ENCODE results near the gene ELP5.

ELP5 gene

DNA sequence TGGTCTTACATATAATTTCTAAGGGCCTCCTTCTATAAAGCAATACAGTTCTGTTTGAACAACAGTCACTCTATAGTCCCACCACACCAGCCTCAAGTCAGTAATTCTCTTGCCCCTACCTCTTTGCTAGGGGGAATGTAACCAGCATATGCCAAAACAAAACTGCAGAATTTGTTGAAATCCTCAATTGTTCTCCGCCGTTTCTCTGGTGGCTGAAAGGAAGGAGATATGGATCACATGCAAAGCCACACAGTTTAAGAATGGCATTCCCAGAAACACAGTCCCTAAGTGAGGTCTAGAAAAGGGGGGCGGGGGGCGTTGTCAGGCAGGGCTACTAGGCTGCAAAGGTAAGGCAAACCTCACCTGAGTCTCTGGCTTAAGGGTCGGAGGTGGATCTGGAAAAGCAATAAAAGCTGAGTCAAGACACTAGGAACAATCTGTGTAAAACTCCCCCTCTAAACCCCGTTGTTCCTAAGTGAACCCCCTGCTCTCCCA lies 14.7 kb upstream of the ELP5 start:
- no peak for DNase-seq

GRCh38 chr17:7237761-7238419 lies 14.1 kb upstream of the ELP5 start:
- DNase-seq: peak; percentile 84

DNA sequence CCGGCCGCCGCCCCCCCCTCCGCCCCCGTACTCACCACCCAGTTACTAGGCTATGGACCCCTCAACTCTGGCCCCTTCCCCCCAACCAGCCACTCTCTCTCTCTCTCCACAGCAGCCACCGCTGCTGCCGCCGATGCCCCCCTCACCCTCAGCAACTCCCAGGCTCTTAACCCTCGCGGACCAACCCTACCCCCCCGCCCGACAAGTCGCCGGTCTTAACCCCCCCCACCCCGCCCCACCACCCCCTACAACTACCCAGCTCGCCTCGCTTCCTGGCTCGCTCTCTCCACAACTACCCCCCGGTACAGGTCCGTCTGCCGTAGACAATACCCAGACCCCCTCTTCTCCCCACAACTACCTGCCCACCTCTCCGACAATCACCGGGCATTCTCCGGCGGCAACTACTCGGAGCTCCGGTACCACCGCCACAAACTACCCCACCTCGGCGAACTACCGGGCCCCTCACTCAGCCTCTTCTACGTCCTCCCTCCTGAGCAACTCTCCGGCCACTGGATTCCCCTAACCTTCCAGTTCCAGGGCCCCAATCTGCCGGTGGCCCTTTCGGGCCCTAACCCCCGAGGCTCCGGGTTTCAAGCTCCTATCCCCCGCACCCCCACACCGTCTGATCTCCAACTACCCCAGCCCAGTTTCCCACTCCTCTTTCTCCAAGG lies 13.5 kb upstream of the ELP5 start:
- peak; percentile 72 for DNase-seq

DNA sequence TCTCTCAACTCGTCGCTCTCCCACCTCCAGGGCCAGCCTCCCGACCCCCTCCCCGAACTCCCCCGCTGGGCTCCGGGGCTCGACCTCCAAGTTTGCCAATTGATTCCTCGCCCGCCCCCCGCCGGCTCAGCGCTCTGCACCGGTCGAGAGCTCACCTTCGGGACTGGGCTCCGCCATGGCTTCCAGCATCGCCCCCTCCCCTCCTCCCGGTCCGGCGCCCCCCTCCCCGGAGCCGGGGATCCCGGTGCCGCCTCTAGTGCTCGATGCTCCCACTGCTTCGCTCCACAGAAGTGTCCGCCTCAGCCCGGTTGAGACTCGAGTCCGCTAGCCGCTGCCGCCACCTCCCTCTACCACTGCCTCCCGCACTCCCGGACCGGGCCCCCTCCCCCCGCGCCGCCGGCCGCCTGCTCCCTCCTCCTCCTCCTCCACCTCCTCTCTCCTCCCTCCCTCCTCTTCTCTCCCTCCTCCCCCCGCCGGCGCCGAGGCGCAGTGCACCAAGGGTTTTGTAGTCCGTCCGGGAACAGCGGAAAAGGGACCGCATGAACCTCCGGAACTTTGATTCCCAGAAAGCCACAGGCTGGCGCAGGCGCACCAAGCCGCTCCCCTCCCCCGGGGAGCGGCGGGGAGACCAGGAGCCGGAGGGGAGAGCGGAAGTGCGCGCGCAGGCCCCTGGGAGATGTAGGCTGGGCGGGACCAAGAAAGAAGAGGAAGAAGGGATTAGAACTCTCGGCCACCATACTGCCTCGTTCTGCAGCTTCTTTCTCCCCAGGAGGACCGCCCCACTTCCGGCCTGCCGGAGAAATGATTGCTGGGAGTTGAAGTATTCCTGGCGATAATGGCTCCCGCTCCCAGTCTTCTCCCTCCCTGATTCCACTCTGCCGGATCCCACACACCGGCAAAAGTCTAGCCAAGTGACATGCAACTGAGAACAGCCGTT lies 12.7 kb upstream of the ELP5 start, which contains the start of gene PHF23:
PHF23 (minus strand) TSS at position 367 of the 937 bp plus-strand sequence; CDS start at position 189, 178 bp downstream.
- peak; percentile 100 for DNase-seq

GRCh38 chr17:7240375-7240774 lies 11.6 kb upstream of the ELP5 start:
- no peak for DNase-seq

- DNase-seq: peak; percentile 24
Observed at GRCh38 chr17:7241090-7241733, 10.8 kb upstream of the ELP5 start.

DNA sequence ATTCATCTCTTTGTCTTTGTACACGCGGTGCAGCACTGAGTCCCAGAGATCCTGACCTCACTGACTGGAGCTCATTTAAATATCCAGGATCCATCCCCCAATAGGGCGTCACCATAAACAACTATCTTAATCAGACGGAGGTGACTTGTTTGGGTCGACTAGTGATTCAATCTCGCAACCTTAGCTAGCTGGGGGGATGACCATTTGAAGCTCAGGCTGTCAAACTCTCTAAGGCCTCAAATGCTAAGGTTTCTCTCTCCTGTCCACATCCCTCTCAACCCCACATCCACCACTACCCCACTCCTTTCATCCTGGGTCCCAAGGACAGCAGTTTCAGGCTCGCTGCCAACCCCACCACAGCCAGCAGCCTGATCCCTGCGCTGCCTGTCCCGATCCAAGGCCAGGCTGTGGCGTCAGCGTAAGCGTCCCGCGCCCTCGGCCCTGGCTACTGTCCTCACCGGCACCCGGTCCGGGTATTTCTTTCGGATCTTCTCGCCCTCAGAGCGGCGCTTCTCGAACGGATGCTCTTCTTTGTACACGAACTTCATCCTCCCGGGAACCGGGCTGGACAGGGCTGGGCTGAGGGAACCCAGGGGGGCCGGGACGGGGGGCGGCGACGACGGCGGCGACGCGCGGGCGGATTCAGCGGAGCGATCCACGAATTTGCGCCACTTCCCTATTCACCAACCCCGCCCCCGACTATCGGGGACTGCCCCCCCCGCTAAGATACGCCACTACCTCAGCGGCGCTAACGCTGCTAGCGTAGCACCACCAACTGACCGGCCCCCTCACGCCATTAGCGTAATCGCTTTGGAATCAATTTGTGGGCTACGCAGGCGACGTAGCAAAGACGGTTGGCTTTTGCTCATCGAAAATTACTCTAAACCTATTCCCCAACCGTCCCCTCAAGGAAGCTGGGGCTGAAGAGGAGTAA lies 10.0 kb upstream of the ELP5 start, which contains the start of gene GABARAP:
GABARAP (minus strand) TSS at position 667 of the 934 bp plus-strand sequence; CDS start at position 548, 119 bp downstream.
- peak; percentile 97 for DNase-seq

DNA sequence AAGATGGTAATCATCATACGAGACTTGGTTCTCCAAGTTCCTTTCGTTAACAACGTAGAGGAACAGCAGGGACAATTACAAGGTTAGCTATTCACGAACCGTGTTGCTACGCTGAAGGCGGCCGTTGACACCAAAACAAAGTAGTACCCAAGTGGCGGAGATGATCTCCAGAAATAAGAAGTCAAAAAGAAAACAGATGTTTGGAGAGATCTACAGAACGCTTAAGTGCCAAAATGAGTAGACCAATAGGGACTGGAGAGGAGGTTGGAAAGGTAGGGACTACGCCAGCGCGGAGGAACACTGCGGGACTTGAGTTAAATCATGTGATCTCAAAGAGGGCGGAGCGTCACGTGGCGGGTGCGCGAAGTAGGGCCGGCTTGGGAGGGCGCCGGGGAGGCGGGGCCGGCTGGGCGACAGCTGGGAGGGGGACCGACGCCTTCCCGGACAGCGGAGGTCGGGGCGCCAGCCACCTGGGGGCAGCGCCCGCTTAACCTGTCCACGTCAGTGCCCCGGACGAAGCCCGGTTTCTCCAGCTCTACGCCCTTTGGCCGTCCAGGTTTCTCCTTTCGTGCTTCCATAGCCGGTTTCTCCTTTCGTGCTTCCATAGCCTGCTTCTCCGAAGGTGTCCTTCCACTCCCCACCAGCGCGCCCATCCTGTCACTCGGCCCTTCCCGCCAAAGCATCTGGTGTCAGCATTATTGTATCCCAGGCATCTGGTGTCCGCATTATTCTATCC lies 9.1 kb upstream of the ELP5 start:
- peak; percentile 96 for DNase-seq

DNA sequence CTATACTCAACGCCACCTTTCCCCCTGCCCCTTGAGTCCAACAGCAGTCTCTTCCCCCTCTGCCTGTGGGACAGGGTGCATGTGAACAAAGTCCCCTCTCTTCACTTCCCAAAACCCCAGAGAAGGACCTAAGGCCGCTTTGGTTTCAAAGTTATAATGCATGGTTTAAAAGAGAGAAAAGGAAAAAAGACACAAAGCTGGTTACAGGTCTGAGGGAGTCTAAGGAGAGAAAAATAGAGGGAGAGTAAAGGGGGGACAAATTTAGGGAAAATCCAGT lies 8.6 kb upstream of the ELP5 start:
- DNase-seq: no peak

DNA sequence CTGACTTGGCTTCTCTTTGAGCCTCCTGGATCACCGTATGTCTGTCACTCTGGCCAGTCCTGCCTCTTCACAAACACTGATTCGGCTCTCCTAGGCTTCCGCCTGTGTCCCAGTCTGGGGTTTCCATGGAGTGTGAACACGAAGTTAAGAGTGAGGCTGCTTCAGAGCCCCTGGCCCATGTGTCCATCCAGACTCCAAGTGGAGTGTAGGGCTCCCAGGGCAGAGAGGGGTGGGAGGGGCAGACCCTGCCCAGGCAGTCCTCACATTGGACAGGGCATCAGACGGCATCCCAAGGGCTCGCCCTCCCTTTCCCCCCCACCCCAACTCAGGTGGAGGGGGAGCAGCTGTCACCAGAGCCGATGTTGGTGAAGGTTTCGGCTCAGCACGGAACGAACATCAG lies 8.2 kb upstream of the ELP5 start:
- DNase-seq: peak; percentile 17

DNA sequence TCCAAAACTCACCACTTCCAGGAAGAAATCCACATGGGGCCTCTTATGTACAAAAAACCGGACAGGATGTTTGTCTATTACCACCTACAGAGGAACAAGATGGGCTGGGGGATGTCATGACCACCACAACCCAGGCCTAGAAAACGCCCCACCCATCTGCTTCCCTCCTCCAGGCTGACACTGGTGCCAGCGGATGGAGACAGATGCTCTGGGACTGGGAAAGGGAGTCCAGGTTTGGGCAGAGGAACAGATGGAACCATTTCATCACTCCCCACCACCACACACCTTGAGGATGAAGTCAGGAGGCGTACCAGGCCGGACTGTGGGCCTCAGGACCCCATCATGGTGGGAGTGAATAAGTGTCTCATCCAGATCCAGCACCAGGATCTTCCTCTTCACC lies 5.2 kb upstream of the ELP5 start:
- DNase-seq: no peak

DNA sequence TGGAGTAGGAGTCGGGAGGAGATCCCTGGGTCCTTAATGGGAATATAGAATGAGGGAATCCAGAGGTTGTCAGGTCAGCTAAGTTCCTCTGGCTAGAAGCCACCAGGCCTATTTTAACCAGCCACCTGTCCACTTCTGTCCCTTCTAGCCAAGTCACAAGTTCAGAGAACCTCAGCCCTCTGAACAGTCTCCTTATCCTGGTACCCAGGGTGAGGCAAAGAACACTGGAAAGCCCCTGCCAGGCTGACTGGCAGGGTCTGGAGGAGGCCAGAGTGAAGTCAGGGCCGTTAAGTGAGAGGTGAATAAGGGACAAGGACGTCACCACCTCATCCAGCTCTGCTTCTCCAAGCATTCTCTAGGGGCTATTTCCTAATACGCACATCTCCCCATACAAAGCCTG lies 3.2 kb upstream of the ELP5 start:
- DNase-seq: no peak

GRCh38 chr17:7249214-7249613 lies 2.8 kb upstream of the ELP5 start:
- DNase-seq: no peak

GRCh38 chr17:7249830-7250229 lies 2.2 kb upstream of the ELP5 start:
- no peak for DNase-seq

- no peak for DNase-seq
Observed at GRCh38 chr17:7250695-7251627, 1.1 kb upstream of the ELP5 start.

DNA sequence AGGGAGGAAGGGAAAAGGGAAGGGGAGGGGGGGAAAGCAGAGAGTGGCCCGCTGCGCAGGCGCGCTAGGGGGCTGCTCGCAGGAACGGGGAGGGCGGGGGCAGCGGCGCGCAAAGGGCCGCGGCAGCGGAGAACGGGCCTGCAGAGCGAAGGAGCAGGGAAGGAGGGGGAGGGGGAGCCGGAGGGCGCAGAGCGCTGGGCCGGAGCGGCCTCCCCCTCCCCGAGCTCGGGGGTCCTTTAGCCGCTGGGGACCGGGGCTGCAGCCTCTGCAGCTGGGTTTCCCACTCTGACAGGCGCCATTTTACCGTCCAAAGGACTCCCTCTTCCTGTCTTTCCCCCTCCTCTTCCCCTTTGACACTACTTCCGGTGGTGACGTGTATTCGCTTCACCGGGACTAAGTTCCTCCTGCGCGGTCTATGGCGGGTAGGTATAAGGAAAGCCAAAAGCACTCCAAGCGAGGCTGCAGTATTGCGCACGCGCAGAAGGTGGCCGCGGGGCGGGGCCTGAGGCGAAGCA lies 297 bp upstream of the ELP5 start, which contains the start of gene CTDNEP1:
CTDNEP1 (minus strand) TSS at position 74 of the 515 bp plus-strand sequence. CDS start 438 bp downstream, outside the sequence.
- DNase-seq: peak; percentile 99

GRCh38 chr17:7253082-7253481 lies 1.1 kb downstream of the ELP5 start:
- DNase-seq: no peak

GRCh38 chr17:7254511-7254910 lies 2.5 kb downstream of the ELP5 start:
- DNase-seq: no peak

DNA sequence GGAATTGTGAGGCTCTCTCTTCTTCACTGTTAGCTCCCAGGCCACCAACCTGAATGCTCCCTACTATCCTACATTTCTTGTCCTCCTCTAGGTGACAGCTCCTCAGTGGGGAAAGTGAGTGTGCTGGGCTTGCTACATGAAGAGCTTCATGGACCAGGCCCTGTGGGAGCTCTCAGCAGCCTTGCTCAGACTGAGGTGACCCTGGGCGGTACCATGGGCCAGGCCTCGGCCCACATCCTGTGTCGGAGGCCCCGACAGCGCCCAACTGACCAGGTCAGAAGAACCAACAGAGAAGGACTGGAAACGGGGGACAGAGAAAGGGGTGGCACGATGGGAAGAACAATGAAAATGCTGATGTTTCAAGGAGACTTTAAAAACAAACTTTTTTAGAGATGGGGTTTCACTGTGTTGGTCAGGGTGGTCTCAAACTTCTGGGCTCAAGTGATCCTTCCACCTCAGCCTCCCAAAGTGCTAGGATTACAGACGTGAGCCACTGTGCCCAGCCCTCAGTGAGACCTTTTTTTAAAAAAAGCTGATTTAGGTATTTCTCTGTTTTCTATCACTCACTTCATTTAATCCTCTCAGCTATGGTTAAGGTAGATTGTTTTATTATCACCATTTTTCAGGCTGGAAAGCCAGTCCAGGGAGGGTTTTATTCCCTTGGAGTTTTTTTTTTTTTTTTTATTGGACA lies 4.9 kb downstream of the ELP5 start:
- no peak for DNase-seq

Measured in left hindlimb (tissue), 1 donor.